H1 (cell line): Measurements from ENCODE around the gene GAB2. TPM values are rescaled to one million over a fixed set of nuclear protein-coding genes. Genes with fewer than 3 reads are reported as not detected.

Experiments
- CTCF ChIA-PET: fragments of 300-600 bp; sonication (Branson Sonifier 250); formaldehyde crosslinking; loops from one replicate; lab custom pipeline; 2021; ENCODE audit not compliant: partially characterized antibody; lab: Charles Lee
- POLR2A ChIA-PET: fragments of 300-600 bp; sonication (Branson Sonifier 250); formaldehyde crosslinking; loops from one replicate; lab custom pipeline; 2021; ENCODE audit warnings: inconsistent platforms; ENCODE audit not compliant: partially characterized antibody; lab: Charles Lee
- DNase-seq, 2 experiments: peaks; one replicate each; pipeline versions ENCODE4 v3.0.0 to v3.0.0-alpha.2; 2010 to 2022; ENCODE audit warnings: low spot score in 2 of 2, low read depth in 1 of 2, mixed read lengths in 1 of 2
- FAIRE-seq: peaks from 2 replicates; lab custom pipeline; 2011; peaks lifted over from hg19 to GRCh38; lab: Jason Lieb, UNC
- H2AFZ ChIP-seq: 2 replicates; pipeline ENCODE4 v1.8.1; 2012; ENCODE audit warnings: low read length, inconsistent platforms
- H2AK5ac ChIP-seq: 2 replicates; pipeline ENCODE4 v1.6.1; 2013; ENCODE audit warnings: low read depth, low read length
- H2BK120ac ChIP-seq: replicated peaks from 2 replicates; pipeline ENCODE3; 2013; ENCODE audit warnings: low read depth, low read length, inconsistent platforms
- H2BK12ac ChIP-seq: 2 replicates; pipeline ENCODE4 v1.6.1; 2013; ENCODE audit warnings: low read depth, low read length
- H2BK15ac ChIP-seq: 2 replicates; pipeline ENCODE4 v1.6.1; 2013; ENCODE audit warnings: low read length
- H2BK20ac ChIP-seq: 2 replicates; pipeline ENCODE4 v1.6.1; 2013; ENCODE audit warnings: low read length
- H2BK5ac ChIP-seq: 2 replicates; pipeline ENCODE4 v1.6.1; 2013; ENCODE audit warnings: low read depth, low read length
- H3K14ac ChIP-seq: 2 replicates; pipeline ENCODE4 v1.6.1; 2013; ENCODE audit warnings: inconsistent platforms; ENCODE audit not compliant: insufficient read length
- H3K18ac ChIP-seq: 2 replicates; pipeline ENCODE4 v1.6.1; 2013; ENCODE audit warnings: low read length; ENCODE audit errors: extremely low read depth
- H3K23ac ChIP-seq: 2 replicates; pipeline ENCODE4 v1.6.1; 2013; ENCODE audit warnings: inconsistent platforms; ENCODE audit not compliant: insufficient read length
- H3K23me2 ChIP-seq: 2 replicates; pipeline ENCODE4 v1.6.1; 2013; ENCODE audit warnings: low read depth, low read length
- H3K27ac ChIP-seq: 2 replicates; pipeline ENCODE4 v1.6.1; 2011; ENCODE audit warnings: low read depth, low read length, inconsistent platforms
- H3K27me3 ChIP-seq, 4 experiments: replicated peaks in 1 of 4; 1 replicate in 1 of 4; 2 replicates in 3 of 4; pipeline versions ENCODE4 v1.6.1 to v1.8.1; 2011 to 2013; ENCODE audit warnings: low read length in 3 of 4, mild to moderate bottlenecking in 3 of 4, inconsistent platforms in 2 of 4, mixed read lengths in 2 of 4, moderate library complexity in 1 of 4; ENCODE audit not compliant: control insufficient read depth in 3 of 4, insufficient read depth in 3 of 4; ENCODE audit errors: extremely low read depth in 1 of 4
- H3K36me3 ChIP-seq, 4 experiments: 2 replicates each; pipeline versions ENCODE4 v1.6.1 to v1.8.1; 2011 to 2013; ENCODE audit warnings: mild to moderate bottlenecking in 4 of 4, low read length in 3 of 4, moderate library complexity in 2 of 4, control low read depth in 1 of 4, inconsistent platforms in 1 of 4; ENCODE audit not compliant: insufficient read depth in 4 of 4, control insufficient read depth in 2 of 4
- H3K4ac ChIP-seq: replicated peaks from 2 replicates; pipeline ENCODE3; 2013; ENCODE audit warnings: low read length, low read depth, mixed read lengths, inconsistent platforms; ENCODE audit not compliant: insufficient read length
- H3K4me1 ChIP-seq, 4 experiments: replicated peaks in 1 of 4; 1 replicate in 1 of 4; 2 replicates in 3 of 4; pipeline versions ENCODE4 v1.6.1 to v1.8.1; 2011 to 2013; ENCODE audit warnings: low read length in 3 of 4, inconsistent platforms in 2 of 4, mixed read lengths in 1 of 4; ENCODE audit not compliant: insufficient read depth in 4 of 4, control insufficient read depth in 3 of 4
- H3K4me2 ChIP-seq, 2 experiments: 2 replicates each; pipeline versions ENCODE4 v1.6.1 to v1.8.1; 2011 to 2013; ENCODE audit warnings: low read depth in 2 of 2, low read length in 2 of 2, control low read depth in 1 of 2, inconsistent platforms in 1 of 2, mild to moderate bottlenecking in 1 of 2; ENCODE audit not compliant: insufficient read depth in 1 of 2
- H3K4me3 ChIP-seq, 4 experiments: fragments of 200-600, 300-600 bp in 1 of 4; sonication (generic), shearing (Covaris generic), sonication (Bioruptor Twin) in 1 of 4; 2 replicates each; pipeline versions ENCODE4 v1.5.1 to v1.8.1; 2011 to 2016; ENCODE audit warnings: low read length in 4 of 4, low read depth in 3 of 4, control low read depth in 2 of 4, inconsistent platforms in 2 of 4, mild to moderate bottlenecking in 2 of 4, mixed read lengths in 1 of 4, moderate library complexity in 1 of 4; ENCODE audit not compliant: insufficient read depth in 2 of 4; ENCODE audit errors: extremely low read depth in 1 of 4
- H3K56ac ChIP-seq: replicated peaks from 2 replicates; pipeline ENCODE3; 2013; ENCODE audit warnings: low read depth, mild to moderate bottlenecking, mixed read lengths, low read length, inconsistent platforms; ENCODE audit not compliant: insufficient read length
- H3K79me1 ChIP-seq: 2 replicates; pipeline ENCODE4 v1.6.1; 2013; ENCODE audit warnings: low read depth, low read length, control low read depth
- H3K79me2 ChIP-seq, 2 experiments: 2 replicates each; pipeline versions ENCODE4 v1.6.1 to v1.8.1; 2012 to 2013; ENCODE audit warnings: low read length in 2 of 2, mild to moderate bottlenecking in 2 of 2, inconsistent platforms in 1 of 2; ENCODE audit not compliant: insufficient read depth in 2 of 2, control insufficient read depth in 1 of 2
- H3K9ac ChIP-seq, 4 experiments: replicated peaks in 1 of 4; 1 replicate in 1 of 4; 2 replicates in 3 of 4; pipeline versions ENCODE4 v1.6.1 to v1.8.1; 2011 to 2013; ENCODE audit warnings: low read depth in 3 of 4, low read length in 3 of 4, control low read depth in 2 of 4, mild to moderate bottlenecking in 2 of 4, moderate library complexity in 2 of 4, inconsistent platforms in 1 of 4; ENCODE audit errors: extremely low read depth in 1 of 4
- H3K9me3 ChIP-seq, 2 experiments: 2 replicates each; pipeline versions ENCODE4 v1.6.1 to v1.8.1; 2012 to 2013; ENCODE audit warnings: mild to moderate bottlenecking in 2 of 2, moderate library complexity in 2 of 2, control low read depth in 1 of 2, inconsistent platforms in 1 of 2, low read depth in 1 of 2, low read length in 1 of 2, mixed read lengths in 1 of 2; ENCODE audit not compliant: insufficient read depth in 2 of 2
- H4K20me1 ChIP-seq, 2 experiments: replicated peaks in 1 of 2; 2 replicates each; pipeline versions ENCODE3 to v1.8.1; 2011 to 2013; ENCODE audit warnings: inconsistent platforms in 2 of 2, low read length in 2 of 2, mild to moderate bottlenecking in 1 of 2; ENCODE audit not compliant: insufficient read depth in 2 of 2, control insufficient read depth in 1 of 2
- H4K5ac ChIP-seq: 2 replicates; pipeline ENCODE4 v1.6.1; 2013; ENCODE audit warnings: low read length, low read depth, mixed read lengths, inconsistent platforms; ENCODE audit not compliant: insufficient read length
- H4K8ac ChIP-seq: 2 replicates; pipeline ENCODE4 v1.8.0; 2013; ENCODE audit warnings: mild to moderate bottlenecking, moderate library complexity, low read length, inconsistent platforms; ENCODE audit not compliant: insufficient read depth; ENCODE audit errors: extremely low read depth
- H4K91ac ChIP-seq: replicated peaks from 2 replicates; pipeline ENCODE3; 2013; ENCODE audit warnings: low read length, mixed read lengths, inconsistent platforms; ENCODE audit not compliant: insufficient read length
- BRCA1 ChIP-seq: IDR thresholded peaks from 2 replicates; pipeline ENCODE4 v1.6.1; 2012; ENCODE audit warnings: low read depth, low read length, improper control_type of control experiment
- CBX8 ChIP-seq: fragments of 300-800, 300-1000 bp; sonication (generic); IDR thresholded peaks from 2 replicates; pipeline ENCODE4 v1.7.1; 2016; ENCODE audit warnings: low read depth, low read length, borderline replicate concordance
- KDM4A ChIP-seq: IDR thresholded peaks from one replicate; pipeline ENCODE4 v1.7.1; 2012; ENCODE audit warnings: low read depth, mild to moderate bottlenecking, moderate library complexity, low read length, inconsistent platforms; ENCODE audit not compliant: severe bottlenecking
- NANOG ChIP-seq: IDR thresholded peaks from 2 replicates; pipeline ENCODE4 v1.6.1; 2011; ENCODE audit warnings: low read length, low read depth, mild to moderate bottlenecking, inconsistent platforms; ENCODE audit not compliant: insufficient read depth, poor library complexity, severe bottlenecking
- RNF2 ChIP-seq: fragments of 200-900, 300-1000 bp; sonication (generic); IDR thresholded peaks from 2 replicates; pipeline ENCODE4 v1.7.1; 2016; ENCODE audit warnings: borderline replicate concordance, low read depth, mild to moderate bottlenecking, antibody characterized with exemption, low read length; ENCODE audit not compliant: poor library complexity, severe bottlenecking; ENCODE audit errors: missing control alignments
- USF2 ChIP-seq: IDR thresholded peaks from 2 replicates; pipeline ENCODE4 v1.6.1; 2011; ENCODE audit warnings: low read length, improper control_type of control experiment
- WGBS, 2 experiments: shearing (Covaris generic) in 1 of 2; methylation state at CpG; one replicate each; pipeline versions ENCODE4 v1.1.6 to v1.1.7; 2013 to 2015; ENCODE audit warnings: low lambda C conversion rate in 2 of 2, mixed read lengths in 2 of 2, inconsistent platforms in 1 of 2, low coverage in 1 of 2, missing lambda C conversion rate in 1 of 2; ENCODE audit not compliant: insufficient replicate concordance in 2 of 2, insufficient coverage in 1 of 2, insufficient read length in 1 of 2; ENCODE audit errors: extremely low coverage in 1 of 2, missing lambda C conversion rate in 1 of 2; 5-methylcytosine and 5-hydroxymethylcytosine counted together
- polyA plus RNA-seq, 7 experiments: library from polyadenylated mRNA; depleted of rRNA in 3 of 7; stranded (reverse) in 5 of 7; unstranded in 2 of 7; fragments of >200 nt in 5 of 7; fragments of 200-250 nt in 2 of 7; gene quantifications; 1 replicate in 5 of 7; 2 replicates in 1 of 7; 4 replicates in 1 of 7; pipeline versions ENCODE4 v1.2.1 to v1.2.3, GENCODE V29; 2011 to 2013; ENCODE audit warnings: missing spikeins in 2 of 7, mixed read lengths in 2 of 7
- total RNA-seq: library from RNA; stranded (reverse); fragmentation: NEBNext Ultra II Directional; extraction: Animal tissue kit (Norgen Biotek cat#: 25700); gene quantifications from 2 replicates; pipeline ENCODE4 v1.2.1, GENCODE V29; 2021
- TF ChIP-seq, protein P1 (sequence below), 3 experiments: IDR thresholded peaks; 1 replicate in 2 of 3; 2 replicates in 1 of 3; pipeline versions ENCODE4 v1.5.1 to v1.6.1; 2011; ENCODE audit warnings: low read length in 3 of 3, mild to moderate bottlenecking in 3 of 3, inconsistent platforms in 2 of 3, low read depth in 1 of 3, moderate library complexity in 1 of 3; ENCODE audit not compliant: insufficient read depth in 1 of 3; ENCODE audit errors: control extremely low read depth in 1 of 3

Gene GAB2
- total and polyA plus RNA-seq, 2 of the 8 experiments (the other 6 are each of a cell fraction or from before 2014, with no cell fraction given): 6.3 to 14.0 TPM

DNA sequence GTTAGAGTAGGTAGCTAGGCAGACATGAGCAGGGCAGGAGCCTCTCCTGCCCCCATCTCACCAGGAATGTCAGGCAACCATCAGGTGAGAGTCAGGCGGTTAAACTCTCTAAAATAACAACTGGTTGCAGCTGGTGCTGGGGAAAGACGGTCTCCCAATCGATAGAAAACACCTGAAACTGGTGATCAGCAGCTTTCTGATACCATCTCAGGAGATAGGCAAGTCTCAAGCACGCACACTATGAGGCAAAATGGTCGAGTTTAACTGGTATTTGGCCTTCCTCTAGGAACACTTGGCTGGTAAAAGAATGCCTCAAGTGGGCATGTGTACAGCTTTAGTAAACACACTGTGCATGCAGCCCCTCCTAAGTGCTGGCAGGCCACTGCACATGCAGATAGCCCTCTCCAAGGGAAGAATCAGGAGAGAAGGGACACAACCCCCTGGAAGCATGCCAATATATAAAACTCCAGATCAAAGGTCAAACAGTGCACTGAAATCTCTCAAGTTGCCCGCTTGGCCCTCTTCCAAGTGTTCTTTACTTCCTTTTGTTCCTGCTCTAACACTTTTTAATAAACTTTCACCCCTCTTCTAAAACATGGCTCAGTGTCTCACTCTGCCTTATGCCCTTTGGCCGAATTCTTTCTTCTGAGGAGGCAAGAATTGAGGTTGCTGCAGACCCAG lies 140.2 kb downstream of the GAB2 start:
- Histone ChIP-seq H3K18ac (no peak overlapping the region), H2BK20ac (no peak overlapping the region), H4K8ac (no peak overlapping the region), H3K79me2 (no peaks in the 10 kb centered on the region), H3K23ac (no peak overlapping the region), H3K4me2 (no peak overlapping the region), H2BK120ac (no peak overlapping the region), H2BK12ac (no peak overlapping the region), H2BK5ac (no peak overlapping the region), H2BK15ac (no peak overlapping the region), H3K27ac (no peak overlapping the region), H3K23me2 (no peaks in the 10 kb centered on the region; the same call in 1 of the 2 replicates), H3K4me3 (no peak overlapping the region), H3K27me3 (no peaks in the 10 kb centered on the region), H3K9ac (no peak overlapping the region), H3K4ac (no peak overlapping the region), H3K14ac (no peak overlapping the region), H3K9me3 (peaks cover 14 to 18% of the 10 kb centered on the region in 2 experiments), H3K79me1 (no peaks in the 10 kb centered on the region), H4K91ac (no peak overlapping the region), H2AK5ac (no peak overlapping the region), H3K4me1 (no peaks in the 10 kb centered on the region), H3K36me3 (peaks cover 0 to 5% (median 0%) of the 10 kb centered on the region in 4 experiments; a peak in 3 of 8 replicates), H4K20me1 (no peaks in the 10 kb centered on the region), H2AFZ (no peak overlapping the region), H4K5ac (no peak overlapping the region), H3K56ac (no peak overlapping the region)
- FAIRE-seq (no peak), DNase-seq (no peak)
- no peak for TF ChIP-seq BRCA1
- no peak for TF ChIP-seq CBX8
- no peak for TF ChIP-seq NANOG
- no peak for TF ChIP-seq KDM4A
- TF ChIP-seq USF2: no peak
- TF ChIP-seq, protein P1, sequence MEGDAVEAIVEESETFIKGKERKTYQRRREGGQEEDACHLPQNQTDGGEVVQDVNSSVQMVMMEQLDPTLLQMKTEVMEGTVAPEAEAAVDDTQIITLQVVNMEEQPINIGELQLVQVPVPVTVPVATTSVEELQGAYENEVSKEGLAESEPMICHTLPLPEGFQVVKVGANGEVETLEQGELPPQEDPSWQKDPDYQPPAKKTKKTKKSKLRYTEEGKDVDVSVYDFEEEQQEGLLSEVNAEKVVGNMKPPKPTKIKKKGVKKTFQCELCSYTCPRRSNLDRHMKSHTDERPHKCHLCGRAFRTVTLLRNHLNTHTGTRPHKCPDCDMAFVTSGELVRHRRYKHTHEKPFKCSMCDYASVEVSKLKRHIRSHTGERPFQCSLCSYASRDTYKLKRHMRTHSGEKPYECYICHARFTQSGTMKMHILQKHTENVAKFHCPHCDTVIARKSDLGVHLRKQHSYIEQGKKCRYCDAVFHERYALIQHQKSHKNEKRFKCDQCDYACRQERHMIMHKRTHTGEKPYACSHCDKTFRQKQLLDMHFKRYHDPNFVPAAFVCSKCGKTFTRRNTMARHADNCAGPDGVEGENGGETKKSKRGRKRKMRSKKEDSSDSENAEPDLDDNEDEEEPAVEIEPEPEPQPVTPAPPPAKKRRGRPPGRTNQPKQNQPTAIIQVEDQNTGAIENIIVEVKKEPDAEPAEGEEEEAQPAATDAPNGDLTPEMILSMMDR (IDR thresholded peaks at IDR 0.05; ENCODE audit: control extremely low read depth in 1 of 3, insufficient read depth in 1 of 3, low read depth in 1 of 3, low read length in 3 of 3): no peak
- no peak for TF ChIP-seq RNF2
- 82% methylated on average over 7 of the region's 7 CpGs; no CpG with 5 or more reads in 1 of the 2 experiments for WGBS, 2 experiments
- POLR2A ChIA-PET: interaction anchor here (0.6 kb wide), 1 partner anchor 140 kb away, joined by 4 read pairs; no protein-coding TSS in a partner anchor
- CTCF ChIA-PET: interaction anchor here (0.6 to 1.8 kb wide), 2 partner anchors 11 to 23 kb away, joined by 3 to 6 read pairs; no protein-coding TSS in a partner anchor
